Hepatocyte (in vitro differentiated cells): ENCODE measurements around the gene CD55.

ENCODE experiments used
- EZH2 ChIP-seq: fragments of 200-600 bp; sonication (generic); IDR thresholded peaks from 2 replicates; pipeline ENCODE4 v1.6.1; 2016; ENCODE audit warnings: antibody characterized with exemption, mild to moderate bottlenecking, borderline replicate concordance
- EZH2phosphoT487 ChIP-seq: fragments of 200-600 bp; sonication (generic); IDR thresholded peaks from one replicate; pipeline ENCODE4 v1.6.1; 2018; ENCODE audit warnings: antibody characterized with exemption, mild to moderate bottlenecking, low read depth, moderate library complexity; ENCODE audit not compliant: unreplicated experiment, severe bottlenecking
- TF ChIP-seq, protein P1 (sequence below): fragments of 200-600 bp; sonication (generic); IDR thresholded peaks from 2 replicates; pipeline ENCODE4 v1.5.1; 2016; ENCODE audit warnings: antibody characterized with exemption, mild to moderate bottlenecking; ENCODE audit not compliant: poor library complexity

DNA sequence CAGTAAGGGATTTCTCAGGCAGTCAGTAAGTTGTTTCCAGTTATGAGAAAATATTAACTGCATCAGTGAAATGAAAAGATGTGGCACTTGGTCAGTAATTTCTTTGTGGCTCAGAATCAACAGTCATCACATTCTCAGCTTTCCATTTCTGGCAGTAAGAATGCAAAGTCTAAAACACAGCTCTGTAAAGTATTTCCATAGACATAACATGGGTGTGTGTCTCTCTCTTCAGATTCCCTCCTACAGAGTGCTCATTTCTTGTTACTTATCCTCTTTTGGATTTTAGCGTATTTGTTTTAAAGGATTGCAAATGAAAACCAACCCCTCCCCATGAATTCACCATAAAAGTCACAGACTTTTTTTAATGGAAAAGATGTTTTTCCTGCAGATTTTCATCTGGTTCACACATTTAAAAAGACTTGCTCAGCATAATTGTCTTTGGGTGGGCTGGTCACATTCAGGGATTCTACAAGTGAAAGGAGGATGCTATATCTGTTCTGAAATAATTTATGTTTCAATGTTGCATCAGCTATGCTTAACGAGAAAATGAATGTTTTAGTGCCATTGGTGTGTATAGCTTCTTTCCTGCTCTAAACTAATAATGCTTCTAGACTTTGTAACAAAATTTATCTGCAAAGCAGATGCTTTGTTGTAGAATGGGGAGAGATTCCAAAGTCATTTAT is 34.6 kb upstream of the CD55 start:
- TF ChIP-seq, protein P1, sequence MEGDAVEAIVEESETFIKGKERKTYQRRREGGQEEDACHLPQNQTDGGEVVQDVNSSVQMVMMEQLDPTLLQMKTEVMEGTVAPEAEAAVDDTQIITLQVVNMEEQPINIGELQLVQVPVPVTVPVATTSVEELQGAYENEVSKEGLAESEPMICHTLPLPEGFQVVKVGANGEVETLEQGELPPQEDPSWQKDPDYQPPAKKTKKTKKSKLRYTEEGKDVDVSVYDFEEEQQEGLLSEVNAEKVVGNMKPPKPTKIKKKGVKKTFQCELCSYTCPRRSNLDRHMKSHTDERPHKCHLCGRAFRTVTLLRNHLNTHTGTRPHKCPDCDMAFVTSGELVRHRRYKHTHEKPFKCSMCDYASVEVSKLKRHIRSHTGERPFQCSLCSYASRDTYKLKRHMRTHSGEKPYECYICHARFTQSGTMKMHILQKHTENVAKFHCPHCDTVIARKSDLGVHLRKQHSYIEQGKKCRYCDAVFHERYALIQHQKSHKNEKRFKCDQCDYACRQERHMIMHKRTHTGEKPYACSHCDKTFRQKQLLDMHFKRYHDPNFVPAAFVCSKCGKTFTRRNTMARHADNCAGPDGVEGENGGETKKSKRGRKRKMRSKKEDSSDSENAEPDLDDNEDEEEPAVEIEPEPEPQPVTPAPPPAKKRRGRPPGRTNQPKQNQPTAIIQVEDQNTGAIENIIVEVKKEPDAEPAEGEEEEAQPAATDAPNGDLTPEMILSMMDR, result no peak
- no peak for TF ChIP-seq EZH2
- TF ChIP-seq EZH2phosphoT487, result no peak
